HepG2 (cell line): ENCODE measurements around the gene CA9. TPM values are rescaled to one million over a fixed set of nuclear protein-coding genes. Genes with fewer than 3 reads are reported as not detected.

Experiments
- ATAC-seq: fragments of 200-7000 bp; cut with Tn5 transposase; 3 replicates; pipeline ENCODE4 v1.9.1; 2020; ENCODE audit warnings: mild to moderate bottlenecking, moderate library complexity
- BruUV-seq: library from RNA; stranded (reverse); fragments of 400-500 nt; replicated peaks from 2 replicates; lab custom pipeline; 2021; lab: Mats Ljungman, UMichigan
- CTCF ChIA-PET: fragments of 300-600 bp; formaldehyde crosslinking; extraction: SDS; loops from one replicate; lab custom pipeline; 2021; ENCODE audit warnings: low total read pairs, inconsistent platforms, low intra/inter-chr PET ratio; lab: Yijun Ruan, JAX
- POLR2A ChIA-PET: fragments of 350-600 bp; sonication (Branson Sonifier 250); formaldehyde crosslinking; loops from one replicate; lab custom pipeline; 2020; ENCODE audit warnings: antibody characterized with exemption, inconsistent platforms; lab: Yijun Ruan, JAX
- DNase-seq: peaks from one replicate; pipeline ENCODE4 v3.0.0-alpha.2; 2015; ENCODE audit warnings: low spot score
- FAIRE-seq: peaks from 3 replicates; lab custom pipeline; 2011; peaks lifted over from hg19 to GRCh38; lab: Jason Lieb, UNC
- H2AFZ ChIP-seq: one replicate; pipeline ENCODE4 v1.6.1; 2011; ENCODE audit warnings: low read length, inconsistent platforms
- H3K27ac ChIP-seq: fragments of 300-600 bp; 3 replicates; pipeline ENCODE4 v1.8.0; 2011; ENCODE audit warnings: mixed run types, mild to moderate bottlenecking, mixed read lengths, low read length, inconsistent platforms; ENCODE audit not compliant: insufficient read depth; ENCODE audit errors: extremely low read length
- H3K27me3 ChIP-seq, 2 experiments: fragments of 200-600 bp in 1 of 2; 2 replicates in 1 of 2; 3 replicates in 1 of 2; pipeline versions ENCODE4 v1.6.0 to v1.8.0; 2011; ENCODE audit warnings: low read length in 2 of 2, mild to moderate bottlenecking in 2 of 2, moderate library complexity in 2 of 2, inconsistent platforms in 1 of 2; ENCODE audit not compliant: insufficient read depth in 2 of 2, control insufficient read depth in 1 of 2
- H3K36me3 ChIP-seq, 2 experiments: fragments of 200-600 bp in 1 of 2; replicated peaks in 1 of 2; 2 replicates in 1 of 2; 3 replicates in 1 of 2; pipeline versions ENCODE4 v1.5.1 to v1.8.0; 2011; ENCODE audit warnings: low read length in 2 of 2, inconsistent platforms in 1 of 2; ENCODE audit not compliant: insufficient read depth in 2 of 2, control insufficient read depth in 1 of 2
- H3K4me1 ChIP-seq: 2 replicates; pipeline ENCODE4 v1.5.1; 2012; ENCODE audit warnings: low read length, inconsistent platforms; ENCODE audit not compliant: insufficient read depth
- H3K4me2 ChIP-seq: 2 replicates; pipeline ENCODE4 v1.6.0; 2011; ENCODE audit warnings: low read depth, low read length, inconsistent platforms
- H3K4me3 ChIP-seq, 3 experiments: fragments of 200-600 bp in 1 of 3; sonication (generic), shearing (Covaris generic) in 1 of 3; replicated peaks in 1 of 3; 2 replicates each; pipeline ENCODE4 v1.5.1; 2011 to 2016; ENCODE audit warnings: low read length in 3 of 3, inconsistent platforms in 2 of 3, low read depth in 2 of 3, mild to moderate bottlenecking in 2 of 3, control low read depth in 1 of 3, mixed read lengths in 1 of 3; ENCODE audit not compliant: insufficient read depth in 1 of 3
- H3K79me2 ChIP-seq: one replicate; pipeline ENCODE4 v1.6.1; 2011; ENCODE audit warnings: low read length, inconsistent platforms; ENCODE audit not compliant: insufficient read depth
- H3K9ac ChIP-seq: 2 replicates; pipeline ENCODE4 v1.6.0; 2011; ENCODE audit warnings: mild to moderate bottlenecking, low read depth, low read length, inconsistent platforms; ENCODE audit not compliant: insufficient read depth
- H3K9me3 ChIP-seq: 2 replicates; pipeline ENCODE4 v1.5.1; 2012; ENCODE audit warnings: mild to moderate bottlenecking, low read length
- H4K20me1 ChIP-seq: 2 replicates; pipeline ENCODE4 v1.6.0; 2011; ENCODE audit warnings: inconsistent platforms, mild to moderate bottlenecking, low read length, moderate library complexity; ENCODE audit not compliant: insufficient read depth
- NAIF1 ChIP-seq: sonication (generic); formaldehyde crosslinking; IDR thresholded peaks from 2 replicates; pipeline ENCODE4 v1.5.0; 2020; ENCODE audit warnings: mild to moderate bottlenecking, missing genetic modification reagents, borderline replicate concordance
- NFE2L2 ChIP-seq: fragments of 150-350 bp; IDR thresholded peaks from 2 replicates; pipeline ENCODE4 v1.6.1; 2014; ENCODE audit warnings: low read length
- NFIC ChIP-seq: IDR thresholded peaks from 2 replicates; pipeline ENCODE4 v1.6.1; 2012; ENCODE audit warnings: mild to moderate bottlenecking, low read length, inconsistent platforms
- NRL ChIP-seq: sonication (generic); formaldehyde crosslinking; IDR thresholded peaks from 2 replicates; pipeline ENCODE4 v1.5.0; 2020; ENCODE audit warnings: missing genetic modification reagents, mild to moderate bottlenecking, moderate library complexity, borderline replicate concordance
- PCBP2 ChIP-seq: fragments of 200-400 bp; formaldehyde crosslinking; optimal IDR thresholded peaks from 2 replicates; pipeline ENCODE3; 2018; ENCODE audit warnings: low read length, low read depth; ENCODE audit not compliant: poor library complexity, severe bottlenecking
- XBP1 ChIP-seq: sonication (generic); formaldehyde crosslinking; IDR thresholded peaks from 2 replicates; pipeline ENCODE4 v1.5.0; 2020; ENCODE audit warnings: missing genetic modification reagents
- ZBTB38 ChIP-seq: sonication (generic); formaldehyde crosslinking; IDR thresholded peaks from 2 replicates; pipeline ENCODE4 v1.5.1; 2020; ENCODE audit warnings: mild to moderate bottlenecking, missing genetic modification reagents
- ZFP90 ChIP-seq: sonication (generic); formaldehyde crosslinking; IDR thresholded peaks from 2 replicates; pipeline ENCODE4 v1.8.0; 2022; ENCODE audit warnings: missing genetic modification reagents, mild to moderate bottlenecking, inconsistent platforms, borderline replicate concordance
- ZMYM2 ChIP-seq: sonication (generic); formaldehyde crosslinking; IDR thresholded peaks from 2 replicates; pipeline ENCODE4 v1.8.0; 2022; ENCODE audit warnings: mild to moderate bottlenecking, missing genetic modification reagents
- ZMYM3 ChIP-seq: sonication (generic); formaldehyde crosslinking; IDR thresholded peaks from 2 replicates; pipeline ENCODE4 v1.5.1; 2020; ENCODE audit warnings: mild to moderate bottlenecking, missing genetic modification reagents
- ZNF337 ChIP-seq: sonication (generic); formaldehyde crosslinking; IDR thresholded peaks from 2 replicates; pipeline ENCODE4 v1.5.1; 2020; ENCODE audit warnings: missing genetic modification reagents, low read depth, mild to moderate bottlenecking, borderline replicate concordance
- ZNF383 ChIP-seq: sonication (generic); formaldehyde crosslinking; IDR thresholded peaks from 2 replicates; pipeline ENCODE4 v1.4.0; 2020; ENCODE audit warnings: missing genetic modification reagents, mild to moderate bottlenecking, borderline replicate concordance
- ZSCAN30 ChIP-seq: sonication (generic); formaldehyde crosslinking; IDR thresholded peaks from 2 replicates; pipeline ENCODE4 v1.5.0; 2020; ENCODE audit warnings: mild to moderate bottlenecking, missing genetic modification reagents
- WGBS: methylation state at CpG from one replicate; pipeline ENCODE4 v1.1.6; 2017; ENCODE audit warnings: low lambda C conversion rate; 5-methylcytosine and 5-hydroxymethylcytosine counted together
- in situ Hi-C: cut with HindIII; loops from 2 replicates; pipeline ENCODE4 v1.10.0; 2017; ENCODE audit warnings: low pct_unique_long_range_greater_than_20kb; ENCODE audit not compliant: extremely low pct_ligation_motif_present
- intact Hi-C: fragments of 100-400 bp; cut with micrococcal nuclease; formaldehyde crosslinking; loops from one replicate; pipeline ENCODE4 v1.10.0; 2022; ENCODE audit not compliant: unreplicated experiment
- polyA plus RNA-seq, 8 experiments: library from polyadenylated mRNA; depleted of rRNA in 3 of 8; stranded (reverse) in 7 of 8; unstranded in 1 of 8; fragments of >200 nt; fragmentation: Illumina TruSeq in 4 of 8; extraction: Trizol in 4 of 8; gene quantifications; 2 replicates each; pipeline versions ENCODE4 v1.2.1 to v1.2.3, GENCODE V29; 2011 to 2016; ENCODE audit warnings: low read depth in 4 of 8, missing spikeins in 1 of 8, mixed read lengths in 1 of 8; ENCODE audit not compliant: insufficient read depth in 1 of 8
- total RNA-seq, 5 experiments: library from RNA; depleted of rRNA; stranded (reverse); fragments of >200 nt; fragmentation: Illumina TruSeq; extraction: Trizol; gene quantifications; 2 replicates each; pipeline ENCODE4 v1.2.3, GENCODE V29; 2016; ENCODE audit warnings: low read depth in 1 of 5
- TF ChIP-seq, protein P1 (sequence below): sonication (generic); formaldehyde crosslinking; IDR thresholded peaks from 2 replicates; pipeline ENCODE4 v1.5.0; 2020; ENCODE audit warnings: mild to moderate bottlenecking, missing genetic modification reagents, borderline replicate concordance

Gene CA9
- total and polyA plus RNA-seq, 2 of the 13 experiments (the other 11 are each of a cell fraction or from before 2014, with no cell fraction given) = 0.13 to 152 TPM

DNA sequence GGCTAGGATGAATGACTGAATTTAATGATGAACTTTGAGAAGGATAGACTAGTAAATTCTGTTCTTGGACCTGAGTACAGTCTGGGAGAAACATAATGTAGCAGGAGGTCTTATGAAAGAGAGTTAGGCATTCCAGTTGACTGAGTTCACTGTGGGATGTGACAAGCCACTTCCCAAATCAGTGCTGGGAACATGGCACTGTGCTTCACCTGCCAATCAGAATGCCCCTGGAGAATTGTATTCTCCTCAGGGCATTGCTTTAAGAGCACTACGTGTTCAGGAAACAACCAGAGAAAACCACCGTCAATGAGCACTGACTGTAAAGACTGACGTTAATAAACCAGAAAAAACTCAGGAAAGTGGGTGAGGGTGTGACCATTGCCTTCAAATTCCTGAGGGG, 14.4 kb upstream of the CA9 start:
- intact Hi-C loops = no loop called here
- no peak for ATAC-seq
- peak overlapping the region; percentile 66 to 89 (median 85); a peak in 5 of 6 replicates for H3K4me3 ChIP-seq
- H3K27ac ChIP-seq = peak overlapping the region; percentile 100
- FAIRE-seq = no peak
- CTCF ChIA-PET = interaction anchor here (1.7 kb wide), 1 partner anchor 37 kb away, joined by 9 read pairs; no protein-coding TSS in a partner anchor
- POLR2A ChIA-PET = interaction anchor here (1.1 to 6.3 kb wide), 8 partner anchors 10 to 155 kb away, joined by 3 to 68 read pairs (median 30); partner anchors contain the start of genes CREB3, HINT2, TLN1 and TPM2
- H3K27me3 ChIP-seq = no peaks in the 10 kb centered on the region; a peak in 2 of 5 replicates
- H2AFZ ChIP-seq = no peak overlapping the region
- in situ Hi-C loops = loop anchor here (10.0 kb wide), 1 partner anchor 545 kb away; the partner anchor contains the start of gene ATOSB
- peak overlapping the region; percentile 82 for H3K4me2 ChIP-seq
- peak overlapping the region; percentile 98; the same call in 1 of the 2 replicates for H3K9ac ChIP-seq
- TF ChIP-seq ZFP90 (CRISPR knock-in tag) = no peak
- TF ChIP-seq NRL (CRISPR knock-in tag) = no peak
- no peak for TF ChIP-seq ZNF383
- no peak for TF ChIP-seq NFE2L2
- TF ChIP-seq ZNF337 (CRISPR knock-in tag) = no peak
- TF ChIP-seq NFIC = no peak
- peaks cover 8 to 10% of the 10 kb centered on the region in 2 experiments; a peak in 3 of 5 replicates for H3K36me3 ChIP-seq
- no TSS peak for BruUV-seq
- H4K20me1 ChIP-seq = no peaks in the 10 kb centered on the region
- no peaks in the 10 kb centered on the region for H3K9me3 ChIP-seq
- DNase-seq = no peak
- WGBS = 92% methylated on average over 3 of the region's 3 CpGs
- H3K79me2 ChIP-seq = peaks cover 11% of the 10 kb centered on the region
- peaks cover 72% of the 10 kb centered on the region for H3K4me1 ChIP-seq

DNA sequence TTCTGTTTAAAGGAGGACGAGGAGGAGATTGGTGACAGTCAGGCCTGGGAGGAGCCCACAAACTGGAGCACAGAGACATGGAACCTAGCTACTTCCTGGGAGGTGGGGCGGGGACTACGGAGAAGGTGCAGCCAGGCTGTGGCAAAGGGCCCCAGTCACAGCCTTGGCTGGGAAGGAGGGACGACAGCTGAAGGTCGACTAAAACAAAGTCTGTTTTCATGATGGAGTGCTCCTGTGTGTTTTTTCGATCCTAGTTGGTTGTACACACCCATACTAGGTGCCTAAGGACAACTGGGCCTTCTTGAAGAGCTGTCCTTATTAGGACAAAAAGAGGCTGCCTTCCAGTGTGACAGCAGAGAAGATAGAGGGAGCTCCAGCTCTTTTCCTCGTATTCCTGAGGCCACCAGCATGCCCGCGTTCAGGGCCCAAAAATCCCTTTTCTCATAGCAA, 12.7 kb upstream of the CA9 start:
- H3K4me1 ChIP-seq = peaks cover 82% of the 10 kb centered on the region
- no peak overlapping the region for H3K4me3 ChIP-seq
- H2AFZ ChIP-seq = no peak overlapping the region
- H3K27me3 ChIP-seq = no peaks in the 10 kb centered on the region; a peak in 2 of 5 replicates
- H3K27ac ChIP-seq = peak overlapping the region; percentile 51
- 63% methylated on average over 8 of the region's 9 CpGs for WGBS
- in situ Hi-C loops (loop anchor here (5.0 kb wide), 1 partner anchor 36 kb away; no protein-coding TSS in a partner anchor), intact Hi-C loops (loop anchor here (2.0 kb wide), 1 partner anchor 36 kb away; no protein-coding TSS in a partner anchor)
- peaks cover 8 to 10% of the 10 kb centered on the region in 2 experiments; a peak in 3 of 5 replicates for H3K36me3 ChIP-seq
- ChIA-PET POLR2A (interaction anchor here (1.0 to 6.3 kb wide), 10 partner anchors 9 to 154 kb away, joined by 3 to 68 read pairs (median 8); partner anchors contain the start of genes CREB3, GBA2, HINT2 and RGP1), CTCF (no interaction called here)
- DNase-seq (peak; percentile 54), ATAC-seq (no peak), FAIRE-seq (no peak)
- no peak overlapping the region for H3K9ac ChIP-seq
- no TSS peak for BruUV-seq
- no peaks in the 10 kb centered on the region for H3K9me3 ChIP-seq
- no peaks in the 10 kb centered on the region for H4K20me1 ChIP-seq
- H3K4me2 ChIP-seq = no peak overlapping the region
- peaks cover 16% of the 10 kb centered on the region for H3K79me2 ChIP-seq
- TF ChIP-seq ZBTB38 (CRISPR knock-in tag) (peak; percentile 78; the same call in 1 of the 2 replicates), ZMYM3 (CRISPR knock-in tag) (no peak), XBP1 (CRISPR knock-in tag) (no peak), NAIF1 (CRISPR knock-in tag) (no peak), ZMYM2 (no peak), ZSCAN30 (no peak), PCBP2 (no peak)
- TF ChIP-seq, protein P1, sequence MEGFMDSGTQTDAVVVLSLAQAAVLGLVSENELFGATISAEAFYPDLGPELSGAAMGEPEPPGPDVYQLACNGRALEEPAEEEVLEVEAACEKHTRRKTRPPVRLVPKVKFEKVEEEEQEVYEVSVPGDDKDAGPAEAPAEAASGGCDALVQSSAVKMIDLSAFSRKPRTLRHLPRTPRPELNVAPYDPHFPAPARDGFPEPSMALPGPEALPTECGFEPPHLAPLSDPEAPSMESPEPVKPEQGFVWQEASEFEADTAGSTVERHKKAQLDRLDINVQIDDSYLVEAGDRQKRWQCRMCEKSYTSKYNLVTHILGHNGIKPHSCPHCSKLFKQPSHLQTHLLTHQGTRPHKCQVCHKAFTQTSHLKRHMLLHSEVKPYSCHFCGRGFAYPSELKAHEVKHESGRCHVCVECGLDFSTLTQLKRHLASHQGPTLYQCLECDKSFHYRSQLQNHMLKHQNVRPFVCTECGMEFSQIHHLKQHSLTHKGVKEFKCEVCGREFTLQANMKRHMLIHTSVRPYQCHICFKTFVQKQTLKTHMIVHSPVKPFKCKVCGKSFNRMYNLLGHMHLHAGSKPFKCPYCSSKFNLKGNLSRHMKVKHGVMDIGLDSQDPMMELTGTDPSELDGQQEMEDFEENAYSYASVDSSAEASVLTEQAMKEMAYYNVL (CRISPR knock-in tag) = no peak
